Measurements from ENCODE around the gene PLLP.
A peak's percentile ranks its signal among the peaks of the same experiment; 100 is the strongest.
"Not testable (repeated sequence)": the region's sequence is repeated elsewhere in the genome, so short reads cannot be mapped to it uniquely, and the experiment has no call there.

PLLP gene

DNA sequence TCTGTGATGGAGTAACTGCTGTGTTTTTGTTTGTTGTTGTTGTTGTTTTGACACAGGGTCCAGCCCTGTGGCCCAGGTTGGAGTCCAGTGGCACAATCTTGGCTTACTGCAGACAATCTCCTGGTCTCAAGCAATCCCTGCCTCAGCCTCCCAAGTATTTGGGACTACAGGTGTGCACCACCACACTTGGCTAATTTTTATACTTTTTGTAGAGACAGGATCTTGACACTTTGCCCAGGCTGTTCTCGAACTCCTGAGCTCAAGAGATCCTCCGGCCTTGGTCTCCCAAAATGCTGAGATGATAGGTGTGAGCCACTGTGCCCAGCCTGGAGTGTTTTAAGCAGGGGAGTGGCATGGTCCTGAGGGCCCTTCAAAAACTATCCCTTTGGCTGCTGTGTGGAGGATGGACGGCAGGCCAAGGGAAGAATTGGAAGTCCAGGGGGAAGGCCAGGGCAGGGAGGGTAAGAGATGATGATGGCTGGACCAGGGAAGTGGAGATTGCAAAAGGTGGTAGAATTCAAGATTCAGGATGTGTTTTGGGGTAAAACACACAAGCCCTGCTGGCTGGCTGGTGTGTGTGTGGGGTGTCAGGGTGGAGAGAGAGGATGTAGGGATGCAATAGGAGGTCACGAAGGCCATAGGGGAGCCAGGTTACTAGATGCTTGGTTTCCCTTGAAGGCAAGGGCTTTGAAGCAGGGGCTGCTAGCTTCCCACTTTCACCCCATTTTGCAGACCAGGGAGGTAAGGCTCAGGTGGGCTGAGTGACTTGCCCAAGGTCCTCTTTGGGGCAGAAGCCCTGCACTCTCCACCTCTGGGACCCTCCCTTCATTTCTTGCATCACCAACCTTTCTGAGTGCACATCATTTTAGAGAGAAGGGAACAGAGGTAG, 18.8 kb upstream of the PLLP start:
- DNase-seq (ENCODE audit: low read depth): no peak

DNA sequence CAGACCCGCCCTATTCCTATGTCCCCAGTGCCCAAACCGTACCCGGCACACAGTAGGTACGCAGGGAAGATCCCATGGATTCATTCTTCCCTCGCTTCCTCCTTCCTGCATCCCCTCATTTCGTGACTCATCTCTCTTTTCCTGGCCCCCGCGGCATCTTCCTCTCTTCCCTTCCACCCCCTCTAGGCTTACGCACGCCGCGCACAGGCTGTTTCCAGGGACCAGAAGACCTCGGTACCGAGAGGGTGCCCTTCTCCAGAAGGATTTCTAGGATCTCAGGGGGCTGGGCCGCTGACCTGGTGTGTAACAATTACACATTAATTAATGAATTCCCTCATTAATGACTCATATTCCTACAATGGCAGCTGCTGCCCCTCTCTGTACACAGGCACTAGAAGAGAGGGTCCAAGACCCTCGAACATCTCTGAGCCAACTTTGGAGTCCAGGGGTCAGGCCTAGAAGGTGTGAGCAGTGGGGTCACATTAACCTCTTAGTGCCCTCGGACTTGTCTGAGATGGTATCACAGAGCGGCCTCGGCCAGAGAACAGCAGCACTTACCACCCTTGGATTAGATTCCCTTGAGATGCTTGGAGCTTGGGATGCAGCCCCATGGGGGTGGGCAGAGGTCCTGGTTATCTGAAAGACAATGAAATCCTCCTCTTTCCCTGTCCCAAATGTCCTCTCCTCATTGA, 16.8 kb upstream of the PLLP start:
- no peak for DNase-seq (ENCODE audit: low read depth)

DNA sequence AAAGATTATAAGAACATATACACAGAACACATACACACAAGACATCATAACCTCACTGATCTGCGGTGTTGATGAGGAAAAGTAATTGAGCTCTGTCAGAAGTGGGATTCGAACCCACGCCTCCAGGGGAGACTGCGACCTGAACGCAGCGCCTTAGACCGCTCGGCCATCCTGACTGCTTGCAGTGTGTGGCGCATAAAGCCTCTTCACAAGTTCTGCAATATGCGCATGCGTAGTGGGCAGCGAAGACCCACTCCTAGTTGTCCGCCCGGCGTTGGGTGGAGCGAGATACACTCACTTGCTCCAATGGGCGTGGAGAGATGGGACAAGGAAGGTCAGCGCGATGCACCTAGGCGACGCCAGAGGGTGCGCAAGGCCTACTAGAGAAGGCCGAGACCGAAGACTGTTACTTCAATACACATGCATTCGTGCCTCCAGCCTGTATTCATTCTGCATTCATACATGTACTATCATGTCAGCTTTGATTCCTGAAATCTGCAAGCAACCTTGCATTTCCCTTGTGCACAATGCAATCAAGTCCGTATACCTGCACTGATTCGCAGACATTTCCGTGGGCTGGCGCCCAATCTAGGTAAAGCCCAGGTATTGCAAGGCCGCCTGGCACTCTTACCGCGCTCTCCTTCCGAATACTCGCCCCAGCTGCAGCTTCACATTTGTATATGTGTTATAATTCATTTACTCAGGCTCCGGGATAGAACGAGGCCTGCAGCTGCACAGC, 16.1 kb upstream of the PLLP start:
- DNase-seq (ENCODE audit: low read depth): peak; percentile 97

DNA sequence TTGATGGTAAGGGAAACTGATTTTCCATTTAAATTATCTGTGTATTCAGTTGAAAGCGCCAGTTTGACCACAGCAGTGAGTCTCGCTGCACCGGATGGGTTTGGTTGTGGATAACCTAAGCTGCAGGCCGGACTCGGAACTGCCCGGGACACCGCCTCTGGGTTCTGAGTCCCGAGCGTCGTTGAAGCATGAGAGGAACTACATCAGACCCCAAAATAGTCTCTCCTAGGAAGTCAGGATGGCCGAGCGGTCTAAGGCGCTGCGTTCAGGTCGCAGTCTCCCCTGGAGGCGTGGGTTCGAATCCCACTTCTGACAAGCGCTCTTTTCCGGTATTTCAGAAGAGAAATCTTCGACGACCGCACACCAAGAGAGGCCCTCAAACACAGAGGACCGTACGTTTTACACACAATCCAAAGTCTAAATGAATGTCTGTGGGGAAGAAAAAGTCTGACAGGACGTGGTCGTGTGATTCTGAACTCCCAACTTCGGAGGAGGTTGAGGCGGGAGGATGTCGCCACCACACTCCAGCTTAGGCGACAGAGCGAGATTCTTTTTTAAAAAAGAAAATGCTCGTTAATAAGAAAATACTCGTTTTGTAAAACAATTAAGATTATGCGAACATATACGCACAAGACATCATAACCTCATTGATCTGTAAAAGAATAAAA, 15.4 kb upstream of the PLLP start:
- peak; percentile 74 for DNase-seq (ENCODE audit: low read depth)

DNA sequence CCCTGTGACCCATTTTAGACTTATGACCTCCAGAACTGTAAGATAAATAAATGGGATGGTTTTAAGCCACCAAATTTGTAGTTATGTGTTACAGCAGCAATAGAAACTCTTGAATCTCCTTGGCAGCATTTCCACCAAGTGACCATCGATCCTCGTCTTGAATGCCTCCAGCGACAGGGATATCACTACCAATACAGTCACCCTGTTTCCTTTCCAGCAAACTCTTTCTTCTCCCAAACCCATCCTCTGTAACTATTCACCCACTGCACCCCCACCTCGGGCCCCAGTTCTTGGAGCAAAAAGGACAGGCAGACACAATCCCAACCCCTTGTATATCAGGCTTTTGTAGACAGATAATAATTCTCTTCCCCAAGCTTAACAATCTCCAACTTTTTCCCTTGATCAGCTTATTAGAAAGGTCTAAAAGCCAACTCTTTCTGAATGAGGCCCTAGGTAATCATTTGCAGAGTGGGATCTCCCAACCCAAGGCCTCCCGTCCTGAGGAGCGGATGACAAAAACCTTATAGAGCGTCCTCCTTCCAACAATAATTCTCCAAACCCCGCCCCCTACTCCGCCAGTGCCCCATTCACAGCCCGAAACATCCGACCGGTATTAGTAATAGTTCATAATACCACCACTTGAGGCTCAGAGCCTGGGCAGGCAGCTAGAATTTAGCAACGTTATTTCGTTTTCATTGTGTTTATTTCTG, 14.7 kb upstream of the PLLP start:
- no peak for DNase-seq (ENCODE audit: low read depth)

DNA sequence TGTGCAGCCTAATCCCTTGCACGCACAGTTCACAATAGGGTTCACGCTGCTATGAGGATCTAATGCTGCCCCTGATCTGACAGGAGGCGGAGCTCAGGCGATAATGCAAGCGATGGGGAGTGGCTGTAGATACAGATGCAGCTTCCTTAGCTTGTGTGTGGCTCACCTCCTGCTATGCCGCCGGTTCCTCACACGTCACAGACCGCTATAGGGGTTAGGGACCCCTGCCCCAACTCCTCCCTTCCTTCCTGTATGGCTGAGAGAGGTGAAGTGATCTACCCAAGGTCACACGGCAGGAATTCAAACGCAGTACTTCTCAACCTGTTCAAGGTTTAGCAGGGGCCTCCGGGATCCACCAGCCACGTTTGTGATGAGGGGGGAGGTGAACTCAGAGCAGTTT, 13.4 kb upstream of the PLLP start:
- no peak for DNase-seq (ENCODE audit: low read depth)

DNA sequence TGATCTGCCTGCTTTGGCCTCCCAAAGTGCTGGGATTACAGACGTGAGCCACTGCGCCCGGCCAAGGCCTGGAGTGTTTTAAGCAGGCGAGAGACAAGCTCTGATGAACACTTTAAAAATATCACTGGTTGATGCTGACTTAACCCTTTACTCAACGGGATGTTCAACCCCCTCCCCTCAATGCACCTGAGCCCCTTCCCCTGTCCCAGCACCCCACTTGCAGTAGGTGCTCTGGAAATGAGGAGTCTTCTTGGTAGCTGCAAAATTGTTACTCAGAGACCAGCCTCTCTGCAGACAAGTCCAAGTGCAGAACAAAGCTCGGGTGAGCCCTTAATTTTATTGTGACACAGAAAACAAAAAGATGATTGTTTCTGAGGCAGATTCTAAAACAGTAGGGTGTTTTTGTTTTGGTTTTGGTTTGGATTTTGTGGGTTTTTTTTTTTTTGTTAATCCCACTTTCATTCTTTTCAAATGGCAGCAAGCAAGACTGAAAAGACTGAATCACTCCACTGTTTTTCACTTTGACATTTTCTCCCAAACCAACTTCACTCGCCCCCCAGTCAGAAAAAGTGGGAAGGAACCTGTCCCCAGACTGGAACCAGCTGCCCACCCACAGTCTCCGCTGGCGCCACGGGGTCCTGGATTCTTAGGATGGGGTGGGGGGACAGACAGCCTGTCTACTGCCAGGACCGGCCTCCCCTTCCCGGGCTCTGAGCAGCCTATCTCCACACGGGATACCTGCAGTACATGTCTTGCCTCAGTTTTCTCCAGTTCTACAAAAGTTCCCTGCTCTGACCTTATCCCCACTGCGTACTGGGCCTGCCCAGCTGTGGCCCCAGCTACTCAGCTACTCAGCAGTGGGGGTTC, 5.2 kb upstream of the PLLP start:
- no peak for DNase-seq (ENCODE audit: low read depth)

DNA sequence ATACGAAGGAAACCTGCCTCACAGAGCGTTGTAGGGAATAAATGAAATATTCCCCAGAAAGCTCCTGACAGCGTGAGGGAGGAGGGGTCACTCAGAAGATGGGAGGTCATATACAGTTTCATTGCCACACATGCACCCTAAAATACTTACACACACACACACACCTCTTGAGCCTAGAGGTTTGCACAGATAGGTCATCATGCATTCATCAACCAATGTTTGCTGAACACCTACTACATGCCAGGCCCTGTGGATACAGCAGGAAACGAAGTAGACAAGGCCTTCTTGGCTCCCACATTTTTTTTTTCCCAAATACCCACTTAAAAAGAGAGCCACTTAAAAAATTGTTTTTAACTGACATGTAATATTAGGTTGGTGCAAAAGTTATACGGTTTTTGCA, 907 bp upstream of the PLLP start:
- no peak for DNase-seq (ENCODE audit: low read depth)

DNA sequence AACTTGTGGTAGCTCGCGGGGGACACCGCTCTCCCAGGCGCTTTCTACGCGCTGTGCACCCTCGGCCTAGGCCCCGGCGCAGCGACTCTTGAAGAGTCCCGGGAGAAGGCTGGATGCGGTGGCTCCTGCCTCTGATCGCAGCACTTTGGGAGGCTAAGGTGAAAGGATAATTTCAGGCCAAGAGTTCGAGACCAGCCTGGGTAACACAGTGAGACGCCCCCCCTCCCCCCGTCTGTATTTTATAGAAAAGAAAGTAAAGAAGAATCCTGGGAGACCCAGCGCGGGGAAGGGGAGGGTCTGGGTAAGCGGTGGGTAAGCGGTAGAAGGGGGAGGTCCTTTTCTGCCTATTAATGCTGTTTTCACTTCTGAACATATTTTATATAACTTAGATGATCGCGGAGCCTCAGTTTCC, 486 bp upstream of the PLLP start:
- no peak for DNase-seq (ENCODE audit: low read depth)

DNA sequence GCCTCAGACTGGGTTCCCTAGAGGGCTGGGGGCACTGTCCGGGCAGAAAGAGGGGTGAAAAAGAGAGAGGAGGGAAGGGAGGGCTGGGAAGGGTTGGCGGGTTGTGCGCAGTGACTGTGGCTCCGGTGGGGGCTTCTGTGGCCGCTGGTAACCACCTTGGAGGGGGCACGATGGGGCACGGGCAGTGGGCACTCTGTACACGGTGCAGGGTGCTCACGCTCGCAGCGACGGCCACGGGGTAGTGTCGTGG, 588 bp downstream of the PLLP start:
- no peak for DNase-seq (ENCODE audit: low read depth)

DNA sequence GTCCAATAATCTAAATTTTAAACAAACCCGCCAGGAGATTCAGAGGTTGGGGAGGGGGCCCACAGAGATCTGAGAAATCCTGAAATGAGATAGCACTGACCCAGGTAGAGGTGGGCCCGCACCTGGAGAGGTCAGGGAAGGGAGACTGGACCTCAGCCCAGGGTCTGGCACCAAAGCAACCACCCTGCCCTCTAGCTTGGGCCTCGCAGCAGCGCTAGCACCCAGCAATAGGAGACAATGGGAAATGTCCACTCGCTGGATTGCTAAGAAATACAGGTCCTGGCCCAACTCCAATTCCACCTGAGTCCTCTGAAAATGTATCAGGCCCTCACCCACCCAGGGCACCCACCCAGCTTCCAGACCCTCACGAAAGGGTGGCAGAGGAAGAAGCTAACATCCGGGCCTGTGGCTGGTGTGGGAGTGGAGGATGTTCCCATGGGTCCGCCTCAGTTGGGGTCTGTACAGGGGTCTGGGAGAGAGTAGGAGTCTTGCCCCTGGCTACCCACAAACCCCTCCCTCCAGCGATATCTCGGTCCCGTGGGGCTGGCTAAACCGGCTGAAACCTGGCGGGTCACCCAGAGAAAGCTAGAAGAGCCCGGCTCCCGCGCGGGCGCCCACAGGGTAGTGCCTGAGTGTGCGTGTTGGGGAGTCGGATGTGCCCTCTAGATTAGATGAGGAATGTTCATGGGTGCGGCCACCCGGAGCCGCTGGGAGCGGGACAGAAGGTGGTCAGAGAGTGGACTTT, 1.1 kb downstream of the PLLP start:
- no peak for DNase-seq (ENCODE audit: low read depth)

DNA sequence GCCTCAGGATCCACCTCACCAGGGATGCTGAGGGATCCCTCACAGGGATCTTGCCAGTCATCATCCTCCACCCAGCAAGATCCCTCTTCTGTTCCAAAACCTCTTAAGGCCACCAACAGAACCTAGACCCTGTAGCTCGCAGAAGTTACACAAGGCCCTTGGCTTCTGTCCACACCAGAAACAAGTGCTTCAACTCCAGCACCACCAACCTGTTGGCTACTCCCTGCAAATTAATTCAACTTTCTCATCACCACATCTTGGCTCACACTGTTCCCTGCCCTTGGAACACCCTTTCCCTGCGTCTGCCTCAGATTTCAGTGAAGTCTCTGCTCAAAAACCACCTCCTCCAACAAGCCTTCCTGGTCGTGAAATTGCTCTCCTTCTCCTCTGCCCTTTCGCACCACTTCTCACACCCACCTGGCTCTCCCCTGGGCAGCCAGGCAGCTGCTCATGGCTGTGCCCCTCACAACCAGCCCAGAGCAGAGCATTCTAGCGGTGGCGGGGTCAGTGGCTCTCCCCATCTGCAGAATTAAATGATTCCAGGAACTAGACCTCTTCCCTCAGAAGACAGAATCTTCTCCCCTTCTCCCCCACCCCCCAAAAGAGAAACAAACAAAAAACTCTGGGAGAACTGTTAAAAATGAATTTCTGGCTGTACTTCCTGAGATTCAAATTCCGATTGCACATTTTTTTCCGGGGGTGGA, 1.8 kb downstream of the PLLP start:
- no peak for DNase-seq (ENCODE audit: low read depth)

DNA sequence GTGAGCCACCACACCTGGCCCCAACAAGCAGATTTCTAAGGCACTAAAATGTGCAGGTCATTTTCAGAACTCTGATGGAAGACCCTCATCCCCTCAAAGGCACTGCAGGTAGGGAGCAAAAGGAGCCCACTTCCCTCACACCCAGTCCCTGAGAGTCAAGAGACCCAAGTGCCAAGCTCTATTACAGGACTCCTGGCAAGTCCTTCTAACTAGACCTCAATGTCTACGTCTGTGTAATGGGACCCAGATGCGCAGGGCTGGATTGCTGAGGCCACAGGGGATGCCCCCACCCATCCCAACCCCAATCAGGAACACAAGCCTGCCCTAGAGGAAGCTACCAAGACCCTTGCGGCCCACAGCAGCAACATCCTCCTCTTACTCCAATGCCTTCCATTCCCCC, 2.7 kb downstream of the PLLP start:
- DNase-seq (ENCODE audit: low read depth): no peak

DNA sequence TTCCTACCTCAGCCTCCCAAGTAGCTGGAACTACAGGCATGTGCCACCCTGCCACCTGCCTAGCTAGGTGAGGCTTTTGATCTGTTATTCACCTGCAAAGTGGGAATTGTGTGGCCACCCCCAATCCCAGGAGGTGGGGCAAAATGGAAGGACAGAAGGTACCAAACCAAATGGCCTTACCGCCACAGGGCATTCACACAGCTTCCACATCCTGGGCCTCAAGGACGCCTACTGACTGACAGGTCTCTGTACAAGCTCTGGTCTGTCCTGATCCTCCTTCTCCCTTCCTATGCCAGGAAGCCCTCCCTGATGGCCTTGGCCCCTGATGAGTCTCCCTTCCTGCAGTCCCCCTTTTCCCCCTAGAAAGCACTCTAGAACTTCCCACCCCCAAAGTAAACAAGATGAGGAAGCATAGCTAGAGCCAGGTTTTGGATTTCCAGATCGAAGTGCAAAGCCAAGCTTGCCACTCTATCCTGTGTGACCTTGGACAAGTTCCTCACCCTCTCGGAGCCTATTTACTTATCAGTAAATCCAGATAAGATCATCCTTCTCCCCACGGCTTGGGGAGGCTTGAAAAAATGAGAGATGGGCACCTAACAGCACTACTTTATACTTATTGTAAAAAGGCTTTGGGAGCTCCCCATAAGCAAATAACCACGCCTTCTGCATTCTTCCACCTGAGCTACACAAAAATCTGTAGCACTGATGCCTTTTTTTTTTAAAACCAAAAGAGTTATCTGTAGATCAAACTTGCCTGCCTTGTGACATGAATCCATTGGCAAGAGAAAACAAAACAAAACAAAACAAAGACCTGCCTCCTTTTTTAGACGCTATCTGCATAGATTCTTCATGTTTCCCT, 4.5 kb downstream of the PLLP start:
- DNase-seq (ENCODE audit: low read depth): no peak

DNA sequence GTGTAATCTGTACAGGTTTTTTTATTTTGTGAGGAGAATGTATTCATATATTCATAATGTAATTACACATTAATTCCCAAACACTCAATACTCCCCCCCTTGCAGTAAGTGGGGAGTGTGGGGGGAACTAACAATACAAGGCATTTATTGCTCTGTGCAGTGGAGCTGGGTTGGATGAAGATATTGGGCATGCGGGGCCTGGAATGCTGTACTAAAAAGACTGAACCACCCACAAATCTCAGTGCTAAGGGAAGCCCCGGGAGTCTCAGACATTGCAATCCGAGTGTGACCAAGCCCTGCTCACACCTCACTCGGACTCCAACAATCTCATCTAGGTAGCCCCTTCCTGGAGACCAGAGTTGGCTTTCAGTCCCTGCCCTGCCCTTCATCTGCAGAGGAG, 6.0 kb downstream of the PLLP start:
- DNase-seq (ENCODE audit: low read depth): no peak

DNA sequence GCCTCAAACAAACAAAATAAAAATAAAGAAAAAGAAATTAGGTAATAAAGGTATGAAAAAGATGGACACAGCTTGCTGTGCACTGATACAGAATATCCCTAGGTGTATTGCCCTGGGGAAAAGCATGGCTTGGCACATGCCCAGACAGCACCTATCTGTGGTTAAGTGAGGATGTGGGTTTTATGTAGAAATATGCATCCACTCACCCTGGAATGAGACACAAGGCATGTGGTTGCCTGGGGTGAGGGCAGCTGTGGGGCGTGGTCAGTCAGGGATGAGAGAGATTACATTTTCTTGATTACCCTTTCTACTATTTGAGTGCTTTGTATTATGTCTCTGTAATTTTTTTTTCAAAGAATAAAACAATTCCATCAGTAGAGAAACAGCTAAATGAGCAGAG, 6.9 kb downstream of the PLLP start:
- no peak for DNase-seq (ENCODE audit: low read depth)

DNA sequence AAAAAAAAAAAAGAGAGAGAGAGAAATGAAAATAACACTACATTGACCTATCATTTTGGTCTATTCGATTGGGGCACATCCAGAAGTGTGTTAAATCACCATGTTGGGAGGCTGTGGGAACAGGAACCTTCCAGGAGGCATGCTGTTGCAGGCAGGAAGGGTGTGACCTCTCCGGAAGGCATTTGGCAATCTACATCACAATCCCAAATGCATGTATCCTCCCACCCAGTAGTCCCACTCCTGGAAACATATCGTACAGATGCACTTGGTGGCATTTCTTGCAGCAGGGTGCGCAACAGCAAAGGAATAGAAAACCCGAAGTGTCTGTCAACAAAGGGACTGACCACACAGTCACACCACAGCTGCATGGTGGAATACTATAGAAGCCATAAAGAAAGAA, 7.9 kb downstream of the PLLP start:
- no peak for DNase-seq (ENCODE audit: low read depth)

DNA sequence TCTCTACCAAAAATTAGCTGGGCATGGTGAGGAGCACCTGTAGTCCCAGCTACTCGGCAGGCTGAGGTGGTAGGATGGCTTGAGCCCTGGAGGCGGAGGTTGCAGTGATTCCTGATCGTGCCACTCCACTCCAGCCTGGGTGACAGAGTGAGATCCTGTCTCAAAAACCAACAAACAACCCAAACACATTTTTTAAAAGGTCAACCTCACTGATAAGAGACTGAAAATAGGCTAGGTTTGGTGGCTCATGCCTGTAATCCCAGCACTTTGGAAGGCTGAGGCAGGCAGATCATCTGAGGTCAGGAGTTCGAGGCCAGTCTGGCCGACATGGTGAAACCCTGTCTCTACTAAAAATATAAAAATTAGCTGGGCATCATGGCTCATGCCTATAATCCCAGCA, 8.5 kb downstream of the PLLP start:
- not testable (repeated sequence) for DNase-seq (ENCODE audit: low read depth)

DNA sequence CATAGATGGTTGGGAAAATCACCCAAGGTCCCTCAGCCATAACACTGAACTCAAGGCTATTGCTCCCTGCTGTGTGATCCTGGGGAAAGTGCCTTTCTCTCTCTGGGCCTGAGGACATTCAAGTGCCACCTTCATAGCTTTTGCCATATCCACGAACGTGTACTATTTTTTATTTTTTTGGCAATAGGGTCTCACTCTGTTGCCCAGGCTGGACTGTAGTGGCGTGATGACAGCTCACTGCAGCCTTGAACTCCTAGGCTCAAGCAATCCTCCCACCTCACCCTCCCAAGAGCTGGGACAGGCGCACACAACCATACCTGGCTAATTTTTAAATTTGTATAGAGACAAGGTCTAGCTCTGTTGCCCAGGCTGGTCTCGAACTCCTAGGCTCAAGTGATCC, 10.6 kb downstream of the PLLP start:
- no peak for DNase-seq (ENCODE audit: low read depth)

Data from stimulated activated CD4-positive, alpha-beta T cell treated with anti-CD3 and anti-CD28 coated beads, Interleukin-2, amount 100 ng/mL, for 4 hours (primary cell).